HG03439 (cell line): ENCODE measurements around the gene CHSY3.

Source experiments
- ATAC-seq: cut with Tn5 transposase; IDR thresholded peaks from one replicate; pipeline ENCODE4 v1.9.1; 2021; ENCODE audit warnings: mild to moderate bottlenecking, moderate library complexity; ENCODE audit not compliant: unreplicated experiment

CHSY3 gene

DNA sequence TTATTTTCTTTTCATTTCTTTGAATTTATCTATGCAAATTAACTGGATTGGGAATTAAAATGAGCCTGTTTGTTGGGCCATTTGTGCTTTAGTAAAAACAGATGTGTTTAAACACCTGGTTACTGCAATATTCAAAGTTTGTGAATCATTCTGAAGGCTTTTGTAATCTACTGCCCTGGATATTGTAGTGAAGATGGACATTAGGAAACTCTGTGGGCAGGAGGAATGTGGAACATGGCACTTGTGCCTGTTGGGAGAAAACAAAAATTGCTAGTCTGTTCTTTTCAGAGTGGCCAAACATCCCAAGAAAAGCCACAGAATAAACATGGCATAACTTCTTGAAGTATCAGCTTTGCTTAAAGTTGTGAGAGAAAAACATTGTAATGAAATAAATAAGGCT is 40.8 kb downstream of the CHSY3 start:
- ATAC-seq: no peak

- no peak for ATAC-seq
These were observed 41.6 kb downstream of the CHSY3 start for GRCh38 chr5:129945774-129946270.

DNA sequence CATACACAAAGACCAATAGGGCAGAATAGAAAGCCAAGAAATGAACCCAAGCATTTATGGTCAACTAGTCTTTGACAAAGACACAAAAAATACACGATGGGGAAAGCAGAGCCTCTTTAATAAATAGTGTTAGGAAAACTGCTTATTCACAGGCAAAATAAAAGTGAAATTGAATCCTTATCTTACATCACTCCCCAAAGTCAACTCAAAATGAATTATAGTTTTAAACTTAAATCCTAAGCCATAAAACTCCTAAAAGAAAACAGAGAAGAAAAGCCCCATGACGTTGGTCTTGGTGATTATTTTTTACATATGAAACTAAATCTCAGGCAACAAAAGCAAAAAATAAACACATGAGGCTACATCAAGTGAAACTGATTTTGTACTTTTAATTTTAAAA is 46.8 kb downstream of the CHSY3 start:
- ATAC-seq: no peak

GRCh38 chr5:129958581-129958980 is 54.3 kb downstream of the CHSY3 start:
- no peak for ATAC-seq

GRCh38 chr5:129960831-129961230 is 56.6 kb downstream of the CHSY3 start:
- ATAC-seq: no peak

DNA sequence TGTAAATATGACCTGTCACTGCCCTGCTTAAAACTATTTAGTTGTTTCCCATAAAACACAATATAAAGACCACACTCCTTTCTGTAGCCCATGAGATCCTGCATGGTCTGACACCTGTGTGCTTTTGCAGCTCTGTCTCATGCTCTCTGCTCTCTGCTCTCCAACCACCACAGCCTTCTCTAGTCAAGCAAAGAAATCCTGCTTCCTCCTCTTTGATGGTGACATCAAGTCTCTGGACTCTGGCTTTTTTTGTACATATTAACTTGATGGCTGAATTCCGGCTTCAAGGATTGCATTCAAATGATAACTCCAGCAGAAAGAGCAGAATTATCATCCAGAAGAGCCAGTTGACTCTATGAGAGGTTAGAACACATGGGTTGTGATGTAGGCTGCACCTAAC is 58.2 kb downstream of the CHSY3 start:
- no peak for ATAC-seq

DNA sequence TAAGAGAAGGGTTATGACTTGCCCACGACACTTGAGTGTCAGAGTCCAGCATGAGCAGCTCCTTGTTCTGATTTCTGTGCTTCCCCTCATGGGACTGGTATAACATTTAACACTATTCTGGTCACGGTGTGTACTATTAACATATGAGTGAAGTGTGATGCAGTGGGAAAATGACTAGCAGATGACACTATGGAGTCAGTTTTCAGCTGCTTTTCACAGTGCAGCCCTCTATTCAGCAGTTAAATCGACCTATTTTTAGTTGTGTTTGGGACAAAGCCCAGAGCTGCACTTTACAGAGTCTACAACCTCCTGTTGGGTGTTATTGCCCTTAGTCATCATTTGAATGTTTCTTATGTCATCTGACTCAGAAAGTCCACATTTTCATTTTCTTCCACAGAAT is 59.1 kb downstream of the CHSY3 start:
- ATAC-seq: no peak

DNA sequence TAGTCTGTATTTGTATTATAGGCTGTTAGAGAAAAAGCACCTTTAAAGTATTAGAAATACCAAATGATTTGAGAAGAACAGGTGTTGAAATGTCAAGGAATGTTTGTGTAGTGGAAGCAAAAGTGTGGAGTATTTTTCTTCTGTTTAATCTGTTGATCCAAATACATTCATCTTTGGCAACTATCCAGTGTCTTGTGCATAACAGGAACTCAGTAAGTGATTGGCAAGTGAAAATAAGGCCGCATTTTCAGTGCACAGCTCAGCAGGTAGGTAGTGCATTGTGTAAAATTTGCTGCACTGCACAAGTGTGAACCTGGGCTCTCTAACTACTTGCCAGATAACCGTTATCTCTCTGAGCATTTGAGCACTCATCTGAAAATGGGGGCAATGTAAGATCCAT is 61.8 kb downstream of the CHSY3 start:
- no peak for ATAC-seq

DNA sequence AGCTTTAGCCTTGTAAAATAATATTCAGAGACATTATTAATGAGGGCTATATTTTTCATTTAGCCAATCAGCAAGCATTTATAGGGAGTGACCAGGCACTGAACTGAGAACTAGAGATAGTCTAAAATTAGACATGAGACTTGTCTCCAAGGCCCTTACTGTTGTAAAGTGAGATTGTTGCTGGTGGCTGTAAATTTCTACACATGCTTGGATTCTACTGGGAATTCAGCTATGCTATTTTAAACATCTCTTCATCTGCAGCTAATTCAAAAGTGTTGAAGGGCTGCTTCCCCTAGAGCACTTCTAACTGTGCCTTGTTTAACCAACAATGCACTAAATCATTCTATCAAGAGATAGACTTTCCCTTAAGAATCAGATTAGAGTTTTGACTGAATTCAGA is 67.4 kb downstream of the CHSY3 start:
- no peak for ATAC-seq

DNA sequence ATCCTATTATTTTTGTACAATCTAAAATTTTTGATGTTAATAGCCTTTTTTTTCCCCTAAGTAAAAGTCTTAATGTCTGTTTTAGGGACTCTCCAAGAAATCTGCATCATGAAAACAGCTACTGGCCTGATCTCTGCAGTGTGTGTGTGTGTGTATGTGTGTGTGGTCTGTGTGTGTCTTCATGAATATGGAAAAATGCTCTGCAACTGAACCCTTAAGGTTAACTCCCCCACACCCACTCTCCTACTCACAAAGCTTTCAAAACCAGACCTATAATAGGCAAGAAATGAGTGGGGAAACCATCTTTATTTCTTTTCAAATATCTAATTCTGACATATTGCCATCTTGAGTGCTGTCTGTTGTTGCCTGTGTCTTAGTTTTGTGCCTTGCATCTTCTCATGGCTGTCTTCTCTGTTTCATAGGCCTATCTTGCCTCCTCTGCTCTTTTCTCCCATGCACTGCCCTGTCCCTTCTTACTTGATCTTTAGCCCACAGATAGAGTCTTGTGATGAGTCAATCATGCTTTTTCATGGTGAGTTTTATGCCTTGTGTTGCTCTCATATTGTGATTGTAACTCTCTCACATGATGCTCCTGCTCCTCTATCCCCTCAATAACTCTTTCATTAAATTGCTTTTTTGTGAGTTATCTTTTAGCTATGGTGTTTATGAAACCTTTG is 68.3 kb downstream of the CHSY3 start:
- no peak for ATAC-seq

DNA sequence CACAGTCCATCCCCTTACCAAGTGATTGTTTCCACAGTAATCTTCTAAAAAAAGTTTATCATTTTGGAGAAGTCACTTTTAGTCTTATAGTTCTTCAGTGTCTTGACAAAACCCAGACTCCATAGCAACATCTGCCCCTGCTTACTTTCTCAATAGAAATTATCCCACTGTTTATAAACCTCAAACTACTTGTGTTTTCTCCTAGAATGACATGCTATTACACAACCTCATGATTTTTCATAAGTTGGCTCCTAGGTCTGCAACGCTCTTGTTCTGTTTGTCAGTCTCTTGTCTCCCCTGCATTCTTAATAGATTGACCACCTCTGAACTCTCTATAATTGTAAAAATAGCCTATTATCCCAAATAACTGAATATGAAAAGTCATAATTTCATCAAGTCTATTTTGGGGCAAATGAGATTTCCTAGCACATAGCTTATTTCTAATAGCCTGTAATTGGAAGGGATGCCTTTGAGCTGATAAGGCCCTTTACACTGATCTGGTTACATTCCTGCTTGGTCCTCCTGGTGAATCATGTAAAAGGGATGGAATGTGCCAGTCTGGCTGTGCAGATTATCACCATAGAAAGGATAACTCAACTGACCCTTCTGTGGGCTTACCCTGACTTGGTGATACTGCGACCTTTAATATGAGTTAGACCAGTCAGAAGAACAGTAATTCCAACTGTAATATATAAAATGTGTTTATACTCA is 69.6 kb downstream of the CHSY3 start:
- ATAC-seq: no peak

DNA sequence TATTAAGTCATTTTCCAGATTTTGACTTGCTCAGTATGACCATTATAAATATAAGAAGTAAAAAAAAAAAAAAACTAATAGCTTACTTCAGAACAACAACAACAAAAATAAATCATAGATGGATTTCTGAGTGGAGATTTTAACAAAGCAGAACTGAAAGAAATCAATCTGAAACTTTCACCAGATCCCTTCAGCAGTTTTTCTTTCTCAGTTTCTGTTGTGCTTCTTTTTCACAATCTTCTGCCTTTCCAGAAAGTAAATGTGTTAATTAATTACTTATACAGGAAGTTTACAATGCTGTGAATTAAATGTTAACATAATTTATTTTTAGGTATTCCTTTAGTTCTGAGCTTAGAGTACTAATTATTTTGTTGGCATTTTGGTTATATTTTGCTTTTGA is 73.5 kb downstream of the CHSY3 start:
- no peak for ATAC-seq

DNA sequence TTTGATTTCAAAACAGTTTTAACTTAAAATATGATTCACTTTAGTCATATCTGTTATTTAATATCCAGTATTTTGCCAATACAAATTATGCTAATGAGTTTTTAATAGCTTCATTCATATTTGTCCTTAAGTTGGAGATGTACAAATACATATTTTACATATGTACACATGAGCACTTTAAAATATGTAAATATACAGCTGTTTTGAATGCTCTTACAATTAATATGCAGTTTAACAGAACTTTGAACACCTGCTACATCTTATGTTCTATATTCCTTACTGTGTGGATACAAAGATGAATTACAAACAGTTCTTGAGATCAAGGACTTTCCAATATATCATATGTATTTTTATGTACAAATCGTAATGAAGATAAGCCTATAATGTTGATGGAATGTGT is 74.0 kb downstream of the CHSY3 start:
- ATAC-seq: no peak

GRCh38 chr5:129988453-129988852 is 84.2 kb downstream of the CHSY3 start:
- no peak for ATAC-seq

GRCh38 chr5:129991780-129992179 is 87.5 kb downstream of the CHSY3 start:
- ATAC-seq: no peak

GRCh38 chr5:129996896-129997295 is 92.6 kb downstream of the CHSY3 start:
- ATAC-seq: no peak

DNA sequence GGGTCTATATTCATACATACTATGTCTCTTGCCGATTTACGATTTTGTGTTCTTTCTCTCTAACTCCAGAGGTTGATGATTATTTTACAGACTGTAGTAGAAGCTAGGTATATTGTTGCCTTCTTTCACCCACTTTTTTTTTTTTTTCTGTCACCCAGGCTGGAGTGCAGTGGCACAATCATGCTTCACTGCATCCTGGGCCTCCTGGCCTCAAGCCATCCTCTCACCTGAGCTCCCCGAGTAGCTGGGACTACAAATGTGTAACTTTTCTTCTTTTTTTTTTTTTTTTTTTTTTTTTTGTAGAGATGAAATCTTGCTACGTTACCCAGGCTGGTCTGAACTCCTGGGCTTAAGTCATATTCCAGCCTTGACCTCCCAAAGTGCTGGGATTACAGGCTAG is 96.2 kb downstream of the CHSY3 start:
- no peak for ATAC-seq

- no peak for ATAC-seq
These were observed 97.9 kb downstream of the CHSY3 start for GRCh38 chr5:130002183-130002582.

- no peak for ATAC-seq
These were observed 98.6 kb downstream of the CHSY3 start for GRCh38 chr5:130002876-130003275.

- ATAC-seq: no peak
These were observed 107.7 kb downstream of the CHSY3 start for GRCh38 chr5:130011986-130012385.

DNA sequence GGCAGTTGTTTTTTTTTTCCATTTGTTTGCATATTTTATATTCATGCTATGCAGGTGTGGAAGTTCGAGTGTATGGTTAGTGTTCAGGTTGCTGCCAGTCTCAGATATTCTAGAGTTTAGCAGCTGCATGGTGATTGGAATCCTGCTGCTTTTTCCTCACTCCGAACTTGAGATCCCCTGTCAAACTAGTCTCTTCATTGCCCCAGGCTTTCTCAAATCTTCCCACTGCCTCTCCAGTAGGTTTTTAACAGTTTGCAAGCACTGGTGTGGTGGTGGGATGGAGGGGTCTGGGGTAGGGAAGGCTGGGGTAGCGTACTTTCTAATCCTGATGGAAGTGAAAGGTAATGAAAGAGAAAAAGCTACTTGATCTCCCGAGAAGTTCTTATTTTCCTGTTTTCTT is 112.9 kb downstream of the CHSY3 start:
- no peak for ATAC-seq

- no peak for ATAC-seq
These were observed 114.4 kb downstream of the CHSY3 start for GRCh38 chr5:130018641-130019040.

DNA sequence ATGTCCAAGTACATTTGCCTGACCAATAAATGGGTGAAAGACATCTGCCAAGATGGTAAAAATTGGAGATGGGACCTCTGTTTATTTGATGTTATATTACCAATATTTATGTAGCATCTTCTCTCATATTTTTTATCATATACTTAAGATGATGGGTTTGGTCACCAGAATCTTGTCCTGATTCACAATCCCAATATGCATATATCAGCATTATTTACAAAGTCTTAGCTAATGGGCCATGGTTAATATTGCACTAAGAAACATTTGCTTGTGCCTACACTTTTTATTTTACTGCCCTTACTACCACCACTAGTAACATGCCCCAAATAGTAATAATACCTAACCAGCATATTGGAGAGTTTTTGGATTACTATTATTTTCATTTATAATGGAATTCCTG is 116.7 kb downstream of the CHSY3 start:
- ATAC-seq: no peak
